K562 treated with DMSO at 1 percent for 4 hours (cell line): ENCODE results near the gene POP5. TPM values are rescaled to one million over a fixed set of nuclear protein-coding genes. Genes with fewer than 3 reads are reported as not detected.

Source experiments
- total RNA-seq: library from RNA; unstranded; fragments of 300-600 nt; gene quantifications from 2 replicates; pipeline ENCODE4 v1.2.3, GENCODE V29; 2022; ENCODE audit not compliant: insufficient read depth

POP5 gene
- 55.5 and 61.5 TPM in 2 replicates for total RNA-seq

GRCh38 chr12:120580787-120581723, at the start of gene POP5:
POP5 (minus strand) TSS chr12:120581402; CDS start chr12:120581362, 40 bp downstream.

GRCh38 chr12:120534203-120534702, 46.9 kb downstream of the POP5 start, which contains the start of gene RNF10:
RNF10 (plus strand) TSS chr12:120534356; CDS start chr12:120534812, 456 bp downstream.

GRCh38 chr12:120528861-120529525, 52.2 kb downstream of the POP5 start, which contains the start of gene COQ5:
COQ5 (minus strand) TSS chr12:120529158; CDS start chr12:120529141, 17 bp downstream.

Other genes starting within 250 kb of the POP5 start
- gene MSI1, start 212.2 kb downstream of the POP5 start, total RNA-seq = not detected in 2 replicates
- gene COX6A1, start 143.3 kb downstream of the POP5 start, total RNA-seq = 699 and 785 TPM in 2 replicates
- 23.7 and 34.9 TPM in 2 replicates for gene TRIAP1, start 135.0 kb downstream of the POP5 start, total RNA-seq
- gene GATC, start 135.0 kb downstream of the POP5 start, total RNA-seq = 12.4 and 16.6 TPM in 2 replicates
- 196 and 208 TPM in 2 replicates for gene SRSF9, start 111.7 kb downstream of the POP5 start, total RNA-seq
- 470 and 487 TPM in 2 replicates for gene DYNLL1, start 85.3 kb downstream of the POP5 start, total RNA-seq
- gene COQ5, start 52.2 kb downstream of the POP5 start, total RNA-seq = 23.3 and 30.5 TPM in 2 replicates
- 108 and 132 TPM in 2 replicates for gene RNF10, start 47.0 kb downstream of the POP5 start, total RNA-seq
- gene CABP1, start 59.2 kb upstream of the POP5 start, total RNA-seq = not detected in 2 replicates
- gene MLEC, start 105.7 kb upstream of the POP5 start, total RNA-seq = 47.7 and 57.0 TPM in 2 replicates
- 20.1 and 27.9 TPM in 2 replicates for gene UNC119B, start 129.1 kb upstream of the POP5 start, total RNA-seq
- gene ACADS, start 144.4 kb upstream of the POP5 start, total RNA-seq = 20.7 and 35.2 TPM in 2 replicates